ENCODE measurements around the gene HYAL3. TPM values are rescaled to one million over a fixed set of nuclear protein-coding genes. Genes with fewer than 3 reads are reported as not detected.

Gene HYAL3
- total and polyA plus RNA-seq, 2 experiments from 2014 or later = 2.4 to 7.1 TPM

DNA sequence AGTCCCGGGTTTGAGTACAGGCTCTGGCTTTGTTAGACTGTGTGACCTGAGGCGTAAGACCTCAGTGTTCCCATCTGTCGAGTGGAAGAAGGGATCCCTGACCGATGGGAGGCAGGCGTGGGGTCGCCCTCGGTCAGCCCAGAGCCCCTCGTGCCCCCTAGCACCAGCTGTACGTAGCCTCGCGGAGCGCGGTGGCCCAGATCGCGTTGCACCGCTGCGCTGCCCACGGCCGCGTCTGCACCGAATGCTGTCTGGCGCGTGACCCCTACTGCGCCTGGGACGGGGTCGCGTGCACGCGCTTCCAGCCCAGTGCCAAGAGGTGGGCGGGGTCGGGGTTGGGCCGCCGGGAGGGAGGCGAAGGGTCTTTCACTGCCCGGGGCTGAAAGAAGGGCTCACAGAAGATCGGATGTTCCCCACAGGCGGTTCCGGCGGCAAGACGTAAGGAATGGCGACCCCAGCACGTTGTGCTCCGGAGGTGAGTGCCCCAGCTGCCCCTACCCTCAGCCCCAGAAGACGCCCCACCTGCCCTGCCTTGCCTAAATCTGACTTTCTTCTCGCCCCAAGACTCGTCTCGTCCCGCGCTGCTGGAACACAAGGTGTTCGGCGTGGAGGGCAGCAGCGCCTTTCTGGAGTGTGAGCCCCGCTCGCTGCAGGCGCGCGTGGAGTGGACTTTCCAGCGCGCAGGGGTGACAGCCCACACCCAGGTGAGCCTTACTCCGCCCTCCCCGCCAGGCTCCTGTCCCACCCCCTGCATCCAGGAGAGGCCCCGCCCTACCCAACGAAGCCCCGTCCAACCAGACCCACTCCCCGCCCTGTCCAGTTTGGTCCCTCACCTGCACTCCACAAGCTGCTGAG, 23.8 kb downstream of the HYAL3 start:
- peaks cover 49% of the 10 kb centered on the region for H3K27me3 Mint-ChIP-seq (ENCODE audit: insufficient read depth, low read depth, poor library complexity)
- no peak overlapping the region for H3K27ac Mint-ChIP-seq
- ATAC-seq (peak; percentile 18), DNase-seq (ENCODE audit: low spot score) (peak; percentile 78)
- Histone ChIP-seq H3F3A (replicated peaks; ENCODE audit: low read depth) (peaks cover 10% of the 10 kb centered on the region; the same call in 1 of the 2 replicates), H3K27me3 (ENCODE audit: insufficient read depth) (peaks cover 57% of the 10 kb centered on the region), H3K9me2 (ENCODE audit: insufficient read depth) (no peaks in the 10 kb centered on the region), H3K4me2 (peak overlapping the region; percentile 86), H3K36me3 (ENCODE audit: insufficient read depth) (no peaks in the 10 kb centered on the region), H2AFZ (peak overlapping the region; percentile 80), H3K79me2 (replicated peaks; ENCODE audit: insufficient read depth) (no peaks in the 10 kb centered on the region), H4K20me1 (replicated peaks; ENCODE audit: insufficient read depth) (no peaks in the 10 kb centered on the region), H3K4me3 (peak overlapping the region; percentile 63), H3K4me1 (ENCODE audit: insufficient read depth) (peaks cover 3% of the 10 kb centered on the region; the same call in 1 of the 2 replicates), H3K27ac (ENCODE audit: low read depth) (no peak overlapping the region)
- H3K4me1 Mint-ChIP-seq = peaks cover 30% of the 10 kb centered on the region
- H3K4me3 Mint-ChIP-seq = peak overlapping the region; percentile 78
- TF ChIP-seq, protein P1, sequence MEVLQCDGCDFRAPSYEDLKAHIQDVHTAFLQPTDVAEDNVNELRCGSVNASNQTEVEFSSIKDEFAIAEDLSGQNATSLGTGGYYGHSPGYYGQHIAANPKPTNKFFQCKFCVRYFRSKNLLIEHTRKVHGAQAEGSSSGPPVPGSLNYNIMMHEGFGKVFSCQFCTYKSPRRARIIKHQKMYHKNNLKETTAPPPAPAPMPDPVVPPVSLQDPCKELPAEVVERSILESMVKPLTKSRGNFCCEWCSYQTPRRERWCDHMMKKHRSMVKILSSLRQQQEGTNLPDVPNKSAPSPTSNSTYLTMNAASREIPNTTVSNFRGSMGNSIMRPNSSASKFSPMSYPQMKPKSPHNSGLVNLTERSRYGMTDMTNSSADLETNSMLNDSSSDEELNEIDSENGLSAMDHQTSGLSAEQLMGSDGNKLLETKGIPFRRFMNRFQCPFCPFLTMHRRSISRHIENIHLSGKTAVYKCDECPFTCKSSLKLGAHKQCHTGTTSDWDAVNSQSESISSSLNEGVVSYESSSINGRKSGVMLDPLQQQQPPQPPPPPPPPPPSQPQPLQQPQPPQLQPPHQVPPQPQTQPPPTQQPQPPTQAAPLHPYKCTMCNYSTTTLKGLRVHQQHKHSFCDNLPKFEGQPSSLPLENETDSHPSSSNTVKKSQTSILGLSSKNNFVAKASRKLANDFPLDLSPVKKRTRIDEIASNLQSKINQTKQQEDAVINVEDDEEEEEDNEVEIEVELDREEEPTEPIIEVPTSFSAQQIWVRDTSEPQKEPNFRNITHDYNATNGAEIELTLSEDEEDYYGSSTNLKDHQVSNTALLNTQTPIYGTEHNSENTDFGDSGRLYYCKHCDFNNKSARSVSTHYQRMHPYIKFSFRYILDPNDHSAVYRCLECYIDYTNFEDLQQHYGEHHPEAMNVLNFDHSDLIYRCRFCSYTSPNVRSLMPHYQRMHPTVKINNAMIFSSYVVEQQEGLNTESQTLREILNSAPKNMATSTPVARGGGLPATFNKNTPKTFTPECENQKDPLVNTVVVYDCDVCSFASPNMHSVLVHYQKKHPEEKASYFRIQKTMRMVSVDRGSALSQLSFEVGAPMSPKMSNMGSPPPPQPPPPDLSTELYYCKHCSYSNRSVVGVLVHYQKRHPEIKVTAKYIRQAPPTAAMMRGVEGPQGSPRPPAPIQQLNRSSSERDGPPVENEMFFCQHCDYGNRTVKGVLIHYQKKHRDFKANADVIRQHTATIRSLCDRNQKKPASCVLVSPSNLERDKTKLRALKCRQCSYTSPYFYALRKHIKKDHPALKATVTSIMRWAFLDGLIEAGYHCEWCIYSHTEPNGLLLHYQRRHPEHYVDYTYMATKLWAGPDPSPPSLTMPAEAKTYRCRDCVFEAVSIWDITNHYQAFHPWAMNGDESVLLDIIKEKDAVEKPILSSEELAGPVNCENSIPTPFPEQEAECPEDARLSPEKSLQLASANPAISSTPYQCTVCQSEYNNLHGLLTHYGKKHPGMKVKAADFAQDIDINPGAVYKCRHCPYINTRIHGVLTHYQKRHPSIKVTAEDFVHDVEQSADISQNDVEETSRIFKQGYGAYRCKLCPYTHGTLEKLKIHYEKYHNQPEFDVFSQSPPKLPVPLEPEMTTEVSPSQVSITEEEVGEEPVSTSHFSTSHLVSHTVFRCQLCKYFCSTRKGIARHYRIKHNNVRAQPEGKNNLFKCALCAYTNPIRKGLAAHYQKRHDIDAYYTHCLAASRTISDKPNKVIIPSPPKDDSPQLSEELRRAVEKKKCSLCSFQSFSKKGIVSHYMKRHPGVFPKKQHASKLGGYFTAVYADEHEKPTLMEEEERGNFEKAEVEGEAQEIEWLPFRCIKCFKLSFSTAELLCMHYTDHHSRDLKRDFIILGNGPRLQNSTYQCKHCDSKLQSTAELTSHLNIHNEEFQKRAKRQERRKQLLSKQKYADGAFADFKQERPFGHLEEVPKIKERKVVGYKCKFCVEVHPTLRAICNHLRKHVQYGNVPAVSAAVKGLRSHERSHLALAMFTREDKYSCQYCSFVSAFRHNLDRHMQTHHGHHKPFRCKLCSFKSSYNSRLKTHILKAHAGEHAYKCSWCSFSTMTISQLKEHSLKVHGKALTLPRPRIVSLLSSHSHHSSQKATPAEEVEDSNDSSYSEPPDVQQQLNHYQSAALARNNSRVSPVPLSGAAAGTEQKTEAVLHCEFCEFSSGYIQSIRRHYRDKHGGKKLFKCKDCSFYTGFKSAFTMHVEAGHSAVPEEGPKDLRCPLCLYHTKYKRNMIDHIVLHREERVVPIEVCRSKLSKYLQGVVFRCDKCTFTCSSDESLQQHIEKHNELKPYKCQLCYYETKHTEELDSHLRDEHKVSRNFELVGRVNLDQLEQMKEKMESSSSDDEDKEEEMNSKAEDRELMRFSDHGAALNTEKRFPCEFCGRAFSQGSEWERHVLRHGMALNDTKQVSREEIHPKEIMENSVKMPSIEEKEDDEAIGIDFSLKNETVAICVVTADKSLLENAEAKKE (CRISPR knock-in tag; IDR thresholded peaks at IDR 0.05) = no peak
- TF ChIP-seq, protein P2, sequence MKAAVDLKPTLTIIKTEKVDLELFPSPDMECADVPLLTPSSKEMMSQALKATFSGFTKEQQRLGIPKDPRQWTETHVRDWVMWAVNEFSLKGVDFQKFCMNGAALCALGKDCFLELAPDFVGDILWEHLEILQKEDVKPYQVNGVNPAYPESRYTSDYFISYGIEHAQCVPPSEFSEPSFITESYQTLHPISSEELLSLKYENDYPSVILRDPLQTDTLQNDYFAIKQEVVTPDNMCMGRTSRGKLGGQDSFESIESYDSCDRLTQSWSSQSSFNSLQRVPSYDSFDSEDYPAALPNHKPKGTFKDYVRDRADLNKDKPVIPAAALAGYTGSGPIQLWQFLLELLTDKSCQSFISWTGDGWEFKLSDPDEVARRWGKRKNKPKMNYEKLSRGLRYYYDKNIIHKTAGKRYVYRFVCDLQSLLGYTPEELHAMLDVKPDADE (IDR thresholded peaks at IDR 0.05) = no peak
- TF ChIP-seq ZNF331 (CRISPR knock-in tag; IDR thresholded peaks at IDR 0.05; ENCODE audit: low read depth) (no peak), EZH2 (IDR thresholded peaks at IDR 0.05; ENCODE audit: low read depth, unreplicated experiment) (no peak), POLR2AphosphoS5 (IDR thresholded peaks at IDR 0.05; ENCODE audit: low read depth) (no peak)
- TF ChIP-seq, protein P3, sequence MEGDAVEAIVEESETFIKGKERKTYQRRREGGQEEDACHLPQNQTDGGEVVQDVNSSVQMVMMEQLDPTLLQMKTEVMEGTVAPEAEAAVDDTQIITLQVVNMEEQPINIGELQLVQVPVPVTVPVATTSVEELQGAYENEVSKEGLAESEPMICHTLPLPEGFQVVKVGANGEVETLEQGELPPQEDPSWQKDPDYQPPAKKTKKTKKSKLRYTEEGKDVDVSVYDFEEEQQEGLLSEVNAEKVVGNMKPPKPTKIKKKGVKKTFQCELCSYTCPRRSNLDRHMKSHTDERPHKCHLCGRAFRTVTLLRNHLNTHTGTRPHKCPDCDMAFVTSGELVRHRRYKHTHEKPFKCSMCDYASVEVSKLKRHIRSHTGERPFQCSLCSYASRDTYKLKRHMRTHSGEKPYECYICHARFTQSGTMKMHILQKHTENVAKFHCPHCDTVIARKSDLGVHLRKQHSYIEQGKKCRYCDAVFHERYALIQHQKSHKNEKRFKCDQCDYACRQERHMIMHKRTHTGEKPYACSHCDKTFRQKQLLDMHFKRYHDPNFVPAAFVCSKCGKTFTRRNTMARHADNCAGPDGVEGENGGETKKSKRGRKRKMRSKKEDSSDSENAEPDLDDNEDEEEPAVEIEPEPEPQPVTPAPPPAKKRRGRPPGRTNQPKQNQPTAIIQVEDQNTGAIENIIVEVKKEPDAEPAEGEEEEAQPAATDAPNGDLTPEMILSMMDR (conservative IDR thresholded peaks at IDR 0.05; ENCODE audit: low read depth in 2 of 2) = no peak
- TF ChIP-seq, protein P4, sequence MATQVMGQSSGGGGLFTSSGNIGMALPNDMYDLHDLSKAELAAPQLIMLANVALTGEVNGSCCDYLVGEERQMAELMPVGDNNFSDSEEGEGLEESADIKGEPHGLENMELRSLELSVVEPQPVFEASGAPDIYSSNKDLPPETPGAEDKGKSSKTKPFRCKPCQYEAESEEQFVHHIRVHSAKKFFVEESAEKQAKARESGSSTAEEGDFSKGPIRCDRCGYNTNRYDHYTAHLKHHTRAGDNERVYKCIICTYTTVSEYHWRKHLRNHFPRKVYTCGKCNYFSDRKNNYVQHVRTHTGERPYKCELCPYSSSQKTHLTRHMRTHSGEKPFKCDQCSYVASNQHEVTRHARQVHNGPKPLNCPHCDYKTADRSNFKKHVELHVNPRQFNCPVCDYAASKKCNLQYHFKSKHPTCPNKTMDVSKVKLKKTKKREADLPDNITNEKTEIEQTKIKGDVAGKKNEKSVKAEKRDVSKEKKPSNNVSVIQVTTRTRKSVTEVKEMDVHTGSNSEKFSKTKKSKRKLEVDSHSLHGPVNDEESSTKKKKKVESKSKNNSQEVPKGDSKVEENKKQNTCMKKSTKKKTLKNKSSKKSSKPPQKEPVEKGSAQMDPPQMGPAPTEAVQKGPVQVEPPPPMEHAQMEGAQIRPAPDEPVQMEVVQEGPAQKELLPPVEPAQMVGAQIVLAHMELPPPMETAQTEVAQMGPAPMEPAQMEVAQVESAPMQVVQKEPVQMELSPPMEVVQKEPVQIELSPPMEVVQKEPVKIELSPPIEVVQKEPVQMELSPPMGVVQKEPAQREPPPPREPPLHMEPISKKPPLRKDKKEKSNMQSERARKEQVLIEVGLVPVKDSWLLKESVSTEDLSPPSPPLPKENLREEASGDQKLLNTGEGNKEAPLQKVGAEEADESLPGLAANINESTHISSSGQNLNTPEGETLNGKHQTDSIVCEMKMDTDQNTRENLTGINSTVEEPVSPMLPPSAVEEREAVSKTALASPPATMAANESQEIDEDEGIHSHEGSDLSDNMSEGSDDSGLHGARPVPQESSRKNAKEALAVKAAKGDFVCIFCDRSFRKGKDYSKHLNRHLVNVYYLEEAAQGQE (IDR thresholded peaks at IDR 0.05; ENCODE audit: unreplicated experiment) = no peak
- H3K9me3 Mint-ChIP-seq = no peaks in the 10 kb centered on the region
- no peaks in the 10 kb centered on the region for H3K36me3 Mint-ChIP-seq (ENCODE audit: low read depth)

All from GM23338 (cell line).